HL-60 (cell line): ENCODE data around the gene SVEP1.
"Not testable (repeated sequence)": the region's sequence is repeated elsewhere in the genome, so short reads cannot be mapped to it uniquely, and the experiment has no call there.

Source experiments
- DNase-seq, 2 experiments: peaks; one replicate each; pipeline ENCODE4 v3.0.0-alpha.2; 2010 to 2020; ENCODE audit warnings: low read depth in 1 of 2, low spot score in 1 of 2
- H3K27ac ChIP-seq: fragments of 250-450 bp; sonication (Bioruptor Pico); replicated peaks from 2 replicates; pipeline ENCODE4 v1.5.1; 2020; ENCODE audit warnings: mild to moderate bottlenecking, moderate library complexity
- H3K27me3 ChIP-seq: fragments of 250-450 bp; sonication (Bioruptor Pico); 2 replicates; pipeline ENCODE4 v1.5.1; 2021; ENCODE audit warnings: mild to moderate bottlenecking, moderate library complexity; ENCODE audit not compliant: insufficient read depth, poor library complexity, severe bottlenecking
- H3K4me3 ChIP-seq: replicated peaks from 2 replicates; pipeline ENCODE4 v1.5.1; 2011; ENCODE audit warnings: mild to moderate bottlenecking, control low read depth, low read length; ENCODE audit not compliant: insufficient read depth
- CTCF ChIP-seq: IDR thresholded peaks from one replicate; pipeline ENCODE4 v1.5.1; 2011; ENCODE audit warnings: low read length, control low read depth, inconsistent platforms; ENCODE audit not compliant: insufficient read depth
- GABPA ChIP-seq: IDR thresholded peaks from 2 replicates; pipeline ENCODE4 v1.6.1; 2012; ENCODE audit warnings: low read depth
- POLR2AphosphoS5 ChIP-seq: IDR thresholded peaks from 2 replicates; pipeline ENCODE4 v1.6.1; 2012; ENCODE audit warnings: low read depth
- REST ChIP-seq: IDR thresholded peaks from 2 replicates; pipeline ENCODE4 v1.6.1; 2012; ENCODE audit warnings: low read depth; ENCODE audit not compliant: insufficient replicate concordance
- SPI1 ChIP-seq: IDR thresholded peaks from 2 replicates; pipeline ENCODE4 v1.6.1; 2012; ENCODE audit warnings: low read depth, mild to moderate bottlenecking, borderline replicate concordance

The SVEP1 gene

GRCh38 chr9:110532908-110533665 is 46.5 kb downstream of the SVEP1 start:
- TF ChIP-seq SPI1 = no peak
- TF ChIP-seq POLR2AphosphoS5 = no peak
- TF ChIP-seq REST = no peak
- no peak for TF ChIP-seq GABPA
- TF ChIP-seq CTCF = no peak
- no peaks in the 10 kb centered on the region for H3K27me3 ChIP-seq
- H3K4me3 ChIP-seq = no peak overlapping the region
- no peak overlapping the region for H3K27ac ChIP-seq
- DNase-seq = no peak

- Histone ChIP-seq H3K27ac (no peak overlapping the region), H3K4me3 (no peak overlapping the region), H3K27me3 (no peaks in the 10 kb centered on the region)
- DNase-seq = no peak
- TF ChIP-seq REST (no peak), GABPA (no peak), SPI1 (no peak), CTCF (no peak), POLR2AphosphoS5 (no peak)
Measured at GRCh38 chr9:110531776-110532175, 47.8 kb downstream of the SVEP1 start.

- H3K4me3 ChIP-seq, H3K27me3 ChIP-seq, H3K27ac ChIP-seq, DNase-seq: not testable (repeated sequence)
Measured at GRCh38 chr9:110531241-110531640, 48.3 kb downstream of the SVEP1 start.

- no peak for DNase-seq
- TF ChIP-seq CTCF = no peak
- TF ChIP-seq REST = no peak
- no peak for TF ChIP-seq SPI1
- TF ChIP-seq GABPA = no peak
- TF ChIP-seq POLR2AphosphoS5 = no peak
- Histone ChIP-seq H3K27me3 (no peaks in the 10 kb centered on the region), H3K4me3 (no peak overlapping the region), H3K27ac (no peak overlapping the region)
Measured at GRCh38 chr9:110528645-110529044, 50.9 kb downstream of the SVEP1 start.
